Measurements from ENCODE around the gene HS3ST5. TPM values are rescaled to one million over a fixed set of nuclear protein-coding genes. Genes with fewer than 3 reads are reported as not detected.
A peak's percentile ranks its signal among the peaks of the same experiment; 100 is the strongest.

Gene HS3ST5
- total and polyA plus RNA-seq, 2 donors from 2014 or later: 0.09 TPM; not detected in 1

DNA sequence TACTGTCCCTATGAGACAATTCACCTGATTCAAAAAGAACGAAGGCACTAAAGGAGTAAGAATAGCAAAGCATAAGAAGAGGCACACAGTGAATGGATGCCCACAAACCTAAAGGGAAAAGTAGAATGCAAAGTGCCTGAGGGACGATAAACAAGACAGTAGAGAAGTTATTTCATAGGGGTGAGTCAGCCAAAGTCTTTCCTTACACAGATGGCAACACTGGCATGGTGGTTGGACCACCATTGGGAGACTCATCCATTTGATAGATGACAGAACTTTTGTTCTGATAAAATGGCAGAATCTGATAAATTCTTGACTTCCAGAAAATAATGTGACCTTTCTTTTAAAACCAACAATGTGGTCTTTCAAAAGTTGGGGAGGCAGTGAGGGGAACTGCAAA, 223.8 kb downstream of the HS3ST5 start:
- H3K9ac ChIP-seq (ENCODE audit: low read length in 3 of 3): no peak overlapping the region
- H3K27me3 ChIP-seq (ENCODE audit: control insufficient read depth, insufficient read depth, low read length): no peaks in the 10 kb centered on the region
- H3K36me3 ChIP-seq (ENCODE audit: control insufficient read depth in 2 of 3, insufficient read depth in 3 of 3, low read length in 3 of 3): no peaks in the 10 kb centered on the region
- no peaks in the 10 kb centered on the region for H3K9me3 ChIP-seq (ENCODE audit: control insufficient read depth in 2 of 3, insufficient read depth in 1 of 3, low read length in 3 of 3)
- TF ChIP-seq, protein P1, sequence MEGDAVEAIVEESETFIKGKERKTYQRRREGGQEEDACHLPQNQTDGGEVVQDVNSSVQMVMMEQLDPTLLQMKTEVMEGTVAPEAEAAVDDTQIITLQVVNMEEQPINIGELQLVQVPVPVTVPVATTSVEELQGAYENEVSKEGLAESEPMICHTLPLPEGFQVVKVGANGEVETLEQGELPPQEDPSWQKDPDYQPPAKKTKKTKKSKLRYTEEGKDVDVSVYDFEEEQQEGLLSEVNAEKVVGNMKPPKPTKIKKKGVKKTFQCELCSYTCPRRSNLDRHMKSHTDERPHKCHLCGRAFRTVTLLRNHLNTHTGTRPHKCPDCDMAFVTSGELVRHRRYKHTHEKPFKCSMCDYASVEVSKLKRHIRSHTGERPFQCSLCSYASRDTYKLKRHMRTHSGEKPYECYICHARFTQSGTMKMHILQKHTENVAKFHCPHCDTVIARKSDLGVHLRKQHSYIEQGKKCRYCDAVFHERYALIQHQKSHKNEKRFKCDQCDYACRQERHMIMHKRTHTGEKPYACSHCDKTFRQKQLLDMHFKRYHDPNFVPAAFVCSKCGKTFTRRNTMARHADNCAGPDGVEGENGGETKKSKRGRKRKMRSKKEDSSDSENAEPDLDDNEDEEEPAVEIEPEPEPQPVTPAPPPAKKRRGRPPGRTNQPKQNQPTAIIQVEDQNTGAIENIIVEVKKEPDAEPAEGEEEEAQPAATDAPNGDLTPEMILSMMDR (IDR thresholded peaks at IDR 0.05; ENCODE audit: borderline replicate concordance, extremely low read depth, insufficient read depth): no peak
- no peak overlapping the region for H3K4me3 ChIP-seq (ENCODE audit: low read length in 3 of 3)
- no peak overlapping the region for H3K27ac ChIP-seq (ENCODE audit: low read depth in 2 of 2, low read length in 2 of 2)
- H3K4me1 ChIP-seq (ENCODE audit: control insufficient read depth in 2 of 3, insufficient read depth in 2 of 3, low read depth in 1 of 3, low read length in 3 of 3): no peaks in the 10 kb centered on the region
- no peak for FAIRE-seq
- intact Hi-C loops (cut with DNase I): no loop called here
- no peak for DNase-seq

DNA sequence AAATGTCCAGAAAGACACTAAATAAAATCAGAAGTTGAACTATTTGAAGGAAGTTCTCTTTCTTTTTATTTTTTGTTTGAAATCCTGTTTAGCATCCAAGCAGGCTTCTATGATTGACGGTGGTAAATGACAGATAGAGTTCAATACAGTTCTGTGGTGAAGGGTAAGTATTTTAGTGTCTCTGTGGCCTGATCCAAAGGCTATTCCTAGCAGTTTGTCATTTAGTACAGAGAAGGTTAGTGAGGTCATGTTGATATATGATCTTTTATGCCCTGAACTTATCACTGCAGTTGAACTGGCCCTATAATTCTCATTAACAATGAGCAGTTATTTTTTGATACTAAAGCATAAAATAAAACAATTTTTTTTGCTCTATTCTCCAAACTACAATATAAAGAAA, 227.2 kb downstream of the HS3ST5 start:
- FAIRE-seq: no peak
- intact Hi-C loops (cut with DNase I): no loop called here

DNA sequence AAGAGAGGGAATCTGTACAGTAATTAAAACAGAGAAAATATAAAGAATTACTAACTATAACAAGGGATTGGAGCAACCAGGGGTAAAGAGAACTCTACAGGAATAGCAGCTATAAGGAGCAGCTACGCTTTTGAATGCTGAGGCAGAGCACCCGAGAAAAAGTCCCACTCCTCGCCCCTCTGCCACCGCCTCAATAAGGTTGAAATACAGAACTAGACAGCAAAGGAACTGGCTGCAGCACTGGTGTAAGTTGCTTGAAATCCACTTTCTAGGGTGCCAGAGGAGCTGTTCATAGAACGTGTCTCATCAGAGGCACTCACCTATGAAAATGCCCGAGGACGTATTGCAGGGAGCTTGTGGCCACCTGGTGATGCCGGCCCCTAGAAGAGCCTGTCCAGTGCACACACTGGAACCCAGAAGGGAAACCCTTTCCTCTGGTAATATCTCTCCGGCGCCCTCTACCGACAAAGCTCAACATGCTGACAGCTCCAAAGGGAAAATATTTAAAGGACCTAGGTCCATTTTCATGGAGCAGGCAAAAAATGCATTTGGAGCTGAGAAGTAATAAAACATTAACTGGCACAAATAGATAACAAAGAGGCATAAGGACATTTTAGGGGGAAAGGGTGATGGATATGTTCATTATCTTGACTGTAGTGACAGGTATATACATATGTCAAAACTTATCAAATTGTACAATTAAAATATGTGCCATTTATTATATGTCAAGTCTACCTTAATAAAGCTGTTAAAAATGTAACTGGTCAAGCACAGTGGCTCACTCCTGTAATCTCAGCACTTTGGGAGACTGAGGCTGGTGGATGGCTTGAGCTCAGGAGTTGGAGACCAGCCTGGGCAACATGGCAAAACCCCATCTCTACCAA, 234.5 kb downstream of the HS3ST5 start:
- TF ChIP-seq, protein P1 (IDR thresholded peaks at IDR 0.05; ENCODE audit: borderline replicate concordance, extremely low read depth, insufficient read depth): peak; percentile 42
- Histone ChIP-seq H3K9ac (ENCODE audit: low read length in 3 of 3) (no peak overlapping the region), H3K27me3 (ENCODE audit: control insufficient read depth, insufficient read depth, low read length) (no peaks in the 10 kb centered on the region), H3K4me3 (ENCODE audit: low read length in 3 of 3) (no peak overlapping the region), H3K36me3 (ENCODE audit: control insufficient read depth in 2 of 3, insufficient read depth in 3 of 3, low read length in 3 of 3) (no peaks in the 10 kb centered on the region), H3K4me1 (ENCODE audit: control insufficient read depth in 2 of 3, insufficient read depth in 2 of 3, low read depth in 1 of 3, low read length in 3 of 3) (no peaks in the 10 kb centered on the region), H3K27ac (ENCODE audit: low read depth in 2 of 2, low read length in 2 of 2) (no peak overlapping the region), H3K9me3 (ENCODE audit: control insufficient read depth in 2 of 3, insufficient read depth in 1 of 3, low read length in 3 of 3) (no peaks in the 10 kb centered on the region)
- peak; percentile 59 to 81 (median 69) for DNase-seq
- intact Hi-C loops (cut with DNase I): no loop called here
- no peak for FAIRE-seq

More for the DNA sequence above, 227.2 kb downstream of the HS3ST5 start:
- Histone ChIP-seq H3K27me3 (ENCODE audit: control insufficient read depth, insufficient read depth, low read length) (no peaks in the 10 kb centered on the region), H3K4me1 (ENCODE audit: control insufficient read depth in 2 of 3, insufficient read depth in 2 of 3, low read depth in 1 of 3, low read length in 3 of 3) (no peaks in the 10 kb centered on the region), H3K4me3 (ENCODE audit: low read length in 3 of 3) (no peak overlapping the region), H3K9me3 (ENCODE audit: control insufficient read depth in 2 of 3, insufficient read depth in 1 of 3, low read length in 3 of 3) (no peaks in the 10 kb centered on the region), H3K36me3 (ENCODE audit: control insufficient read depth in 2 of 3, insufficient read depth in 3 of 3, low read length in 3 of 3) (no peaks in the 10 kb centered on the region), H3K9ac (ENCODE audit: low read length in 3 of 3) (no peak overlapping the region), H3K27ac (ENCODE audit: low read depth in 2 of 2, low read length in 2 of 2) (no peak overlapping the region)
- TF ChIP-seq, protein P1 (IDR thresholded peaks at IDR 0.05; ENCODE audit: borderline replicate concordance, extremely low read depth, insufficient read depth): no peak
- DNase-seq: no peak
